Right ventricle myocardium superior (tissue), 1 donor: Measurements from ENCODE around the gene TRIM52. TPM values are rescaled to one million over a fixed set of nuclear protein-coding genes. Genes with fewer than 3 reads are reported as not detected.

Experiments
- ATAC-seq: fragments of 200-7000 bp; cut with Tn5 transposase; one replicate; pipeline ENCODE4 v1.9.1; 2020; ENCODE audit warnings: mild to moderate bottlenecking; ENCODE audit not compliant: poor library complexity
- DNase-seq: peaks from one replicate; pipeline ENCODE4 v3.0.0-alpha.2; 2020
- intact Hi-C: fragments of 100-400 bp; cut with DNase I; formaldehyde crosslinking; loops from one replicate; pipeline ENCODE4 v1.11.2; 2022
- total RNA-seq: library from RNA; stranded (reverse); fragmentation: NEBNext Ultra II Directional; extraction: Animal tissue kit (Norgen Biotek cat#: 25700); gene quantifications from one replicate; pipeline ENCODE4 v1.2.1, GENCODE V29; 2021
- donor health status: DM: no; HTN: yes; CAD: no; lungs with severe emphysema.

The TRIM52 gene
- total RNA-seq, 1 donor from 2014 or later, result 9.3 TPM

DNA sequence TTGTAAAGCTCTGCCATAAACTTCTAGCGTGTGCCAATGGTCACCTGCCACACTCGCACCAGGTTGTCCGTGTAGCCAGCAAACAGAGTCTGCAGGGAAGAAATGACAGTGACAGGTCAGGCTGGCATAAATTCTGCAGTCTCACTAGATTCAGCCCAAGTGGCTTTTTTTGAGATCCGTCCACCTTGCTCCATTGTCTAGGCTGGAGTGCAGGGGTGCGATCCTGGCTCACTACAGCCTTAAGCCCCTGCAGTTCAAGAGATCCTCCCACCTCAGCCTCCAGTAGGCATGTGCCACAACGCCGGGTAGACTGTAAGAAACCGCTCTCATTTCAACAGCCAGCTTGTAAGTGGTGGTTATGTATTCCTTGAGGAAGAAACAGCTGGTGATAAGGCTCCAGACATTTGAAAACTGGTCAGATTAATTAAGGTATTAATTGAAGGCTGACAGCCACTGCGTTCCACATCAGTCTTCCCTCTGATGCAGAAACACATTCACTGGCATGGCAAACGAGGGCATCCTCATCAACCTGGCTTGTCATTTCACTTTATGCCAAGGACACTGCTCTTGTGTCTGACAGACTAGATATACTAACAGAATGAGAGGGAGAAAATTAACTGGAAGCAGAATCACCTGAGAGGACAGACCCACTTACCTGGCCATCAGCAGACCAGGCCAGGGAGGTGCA lies 23.8 kb downstream of the TRIM52 start:
- DNase-seq, result no peak
- no peak for ATAC-seq
- intact Hi-C loops, result no loop called here

DNA sequence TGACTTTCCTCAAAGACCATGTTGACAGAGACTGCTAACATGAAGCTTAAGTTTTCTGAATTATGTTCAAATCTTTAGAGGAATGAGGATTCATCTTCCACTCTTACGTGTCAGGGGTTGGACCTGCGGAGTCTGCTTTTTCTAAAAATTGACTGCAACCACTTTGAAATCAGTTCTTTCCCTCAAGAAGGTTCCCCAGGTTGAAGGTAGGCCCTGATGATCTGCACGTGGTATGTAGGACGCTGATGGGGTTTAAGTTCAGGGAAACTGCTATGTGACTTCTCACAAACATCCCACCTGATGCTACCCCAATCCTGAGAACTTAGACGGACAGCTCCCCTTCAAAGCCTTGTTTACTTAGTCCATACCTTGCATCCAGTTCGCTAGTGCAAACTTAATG lies 24.5 kb downstream of the TRIM52 start:
- ATAC-seq (no peak), DNase-seq (no peak)
- intact Hi-C loops, result no loop called here

DNA sequence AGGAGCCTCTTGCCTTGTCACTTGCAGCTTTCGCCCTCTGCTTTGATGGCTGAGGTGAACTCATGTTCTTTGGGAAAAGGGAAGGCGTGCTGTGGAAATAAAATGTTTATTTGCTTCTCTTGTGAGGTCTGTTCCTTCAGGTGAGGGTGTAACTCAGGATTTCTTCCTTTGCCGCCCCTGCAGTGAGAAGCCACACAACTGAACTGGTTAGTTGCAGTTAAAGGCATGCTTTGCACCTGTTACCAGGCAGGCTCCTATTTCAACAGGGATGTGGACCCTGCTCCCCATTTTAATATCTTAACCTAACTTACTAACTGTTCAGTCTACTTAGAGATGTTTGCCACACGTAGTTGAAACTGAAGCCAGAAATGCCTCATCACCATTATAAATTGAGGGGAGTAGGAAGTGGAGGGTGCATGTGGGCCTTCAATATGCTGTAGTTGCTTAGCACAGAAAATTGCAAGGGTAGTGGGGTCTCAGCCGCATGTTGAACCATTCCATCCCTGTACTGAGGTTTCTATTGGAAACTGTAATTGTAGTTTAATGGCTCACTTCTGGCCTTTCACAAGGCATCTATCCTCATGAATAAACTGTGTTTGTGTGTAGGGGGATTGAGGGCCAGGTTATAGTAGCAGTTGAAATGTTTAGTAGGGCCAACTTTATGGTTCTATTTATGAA lies 25.1 kb downstream of the TRIM52 start:
- ATAC-seq (no peak), DNase-seq (no peak)
- intact Hi-C loops, result no loop called here

DNA sequence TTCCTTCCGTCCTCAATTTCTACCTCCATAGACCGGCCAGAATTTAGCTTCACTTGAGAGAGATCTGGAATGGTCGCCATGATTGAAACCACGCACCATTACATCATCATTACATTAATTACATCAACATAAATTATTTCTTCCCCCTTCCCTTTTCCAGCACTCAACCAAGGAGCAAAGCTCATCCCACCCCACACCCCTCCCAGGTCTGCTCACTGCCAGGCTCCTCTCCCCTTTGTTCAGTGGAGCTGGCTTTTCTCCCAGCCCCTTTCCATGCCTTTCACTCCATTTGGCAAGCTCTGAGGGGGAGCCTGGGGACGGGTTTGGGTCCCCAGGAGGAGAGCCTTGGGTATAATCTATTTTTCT lies 25.6 kb downstream of the TRIM52 start:
- no peak for ATAC-seq

DNA sequence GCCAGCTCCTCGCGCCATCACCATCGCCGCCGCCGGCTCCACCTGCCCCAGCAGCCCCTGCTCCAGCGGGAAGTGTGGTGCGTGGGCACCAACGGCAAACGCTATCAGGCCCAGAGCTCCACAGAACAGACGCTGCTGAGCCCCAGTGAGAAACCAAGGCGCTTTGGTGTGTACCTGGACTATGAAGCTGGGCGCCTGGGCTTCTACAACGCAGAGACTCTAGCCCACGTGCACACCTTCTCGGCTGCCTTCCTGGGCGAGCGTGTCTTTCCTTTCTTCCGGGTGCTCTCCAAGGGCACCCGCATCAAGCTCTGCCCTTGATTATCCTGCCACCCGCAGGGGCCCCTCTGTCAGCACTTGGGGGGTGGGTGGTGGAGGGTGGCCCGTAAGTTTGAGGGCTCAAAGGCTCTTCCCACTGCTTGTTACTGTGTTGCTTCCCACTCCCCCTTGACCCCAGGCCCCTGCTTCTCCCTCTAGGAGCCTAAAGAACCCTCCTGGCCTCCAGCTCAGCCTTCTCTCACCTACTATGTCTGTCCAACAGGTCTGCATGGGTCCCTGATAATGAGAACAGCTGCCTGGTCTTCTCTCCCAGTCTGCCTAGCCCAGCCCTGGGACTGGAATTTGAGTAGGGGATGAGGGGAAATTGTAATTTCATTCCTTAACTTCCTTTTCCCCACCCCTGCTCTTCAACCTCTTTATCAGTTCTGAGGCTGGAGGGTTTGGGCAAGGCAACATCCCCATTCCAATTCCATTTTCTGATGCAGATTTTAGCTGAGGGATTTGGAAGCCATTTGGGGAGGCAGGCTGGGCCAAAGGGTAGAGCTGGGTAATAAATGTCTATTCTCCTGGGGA lies 26.3 kb downstream of the TRIM52 start:
- DNase-seq (no peak), ATAC-seq (no peak)
- intact Hi-C loops, result no loop called here

More for the DNA sequence above, 25.6 kb downstream of the TRIM52 start:
- DNase-seq, result no peak
- intact Hi-C loops, result no loop called here

DNA sequence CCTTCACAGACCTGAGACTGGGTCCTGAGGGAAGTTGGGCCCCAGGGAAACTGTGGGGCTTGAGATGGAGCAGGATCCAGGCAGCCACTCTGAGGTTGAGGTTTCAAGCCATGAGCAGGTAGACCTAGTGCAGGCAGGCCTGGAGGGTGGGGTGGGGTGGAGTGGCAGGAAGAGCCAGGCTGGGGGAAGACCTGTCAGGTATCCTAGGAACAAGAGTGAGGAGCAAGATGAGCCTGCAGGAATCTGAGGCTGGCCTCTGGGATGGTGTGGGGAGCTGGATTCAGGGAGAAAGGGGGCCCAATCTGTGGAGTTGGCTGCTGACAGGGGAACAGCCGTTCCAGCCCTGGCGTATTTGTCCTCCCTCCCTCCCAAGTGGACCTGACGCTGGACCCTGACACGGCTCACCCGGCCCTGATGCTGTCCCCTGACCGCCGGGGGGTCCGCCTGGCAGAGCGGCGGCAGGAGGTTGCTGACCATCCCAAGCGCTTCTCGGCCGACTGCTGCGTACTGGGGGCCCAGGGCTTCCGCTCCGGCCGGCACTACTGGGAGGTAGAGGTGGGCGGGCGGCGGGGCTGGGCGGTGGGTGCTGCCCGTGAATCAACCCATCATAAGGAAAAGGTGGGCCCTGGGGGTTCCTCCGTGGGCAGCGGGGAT lies 27.0 kb downstream of the TRIM52 start:
- ATAC-seq (no peak), DNase-seq (no peak)
- intact Hi-C loops, result no loop called here

DNA sequence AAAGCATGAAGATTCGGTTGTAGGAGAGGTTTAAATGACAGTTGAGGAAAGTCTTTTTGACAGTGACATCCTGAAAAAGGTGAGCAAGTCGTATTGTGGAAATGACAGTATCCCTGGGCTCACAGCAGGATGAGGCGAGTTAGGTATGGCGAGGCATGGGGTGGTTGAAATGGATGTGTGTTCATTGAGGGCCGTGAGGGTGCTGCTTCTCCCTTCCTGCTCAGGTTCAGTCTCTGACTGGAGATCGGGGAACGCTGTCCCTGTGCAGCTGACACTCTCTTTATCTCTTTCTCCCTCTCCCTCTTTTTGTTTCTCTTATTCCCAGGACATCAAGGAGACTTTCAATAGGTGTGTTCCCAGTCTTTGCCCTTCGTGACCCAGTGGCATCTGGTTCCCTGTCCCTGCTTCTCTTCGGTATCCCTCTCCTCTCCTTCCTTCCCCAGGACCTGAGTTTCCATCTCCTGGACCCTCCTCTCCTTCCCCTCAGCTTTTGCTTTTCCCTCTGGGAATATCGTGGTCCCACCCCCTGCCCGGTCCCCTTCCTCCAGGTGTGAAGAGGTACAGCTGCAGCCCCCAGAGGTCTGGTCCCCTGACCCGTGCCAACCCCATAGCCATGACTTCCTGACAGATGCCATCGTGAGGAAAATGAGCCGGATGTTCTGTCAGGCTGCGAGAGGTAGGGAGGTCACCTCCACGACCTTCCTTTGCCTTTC lies 27.7 kb downstream of the TRIM52 start:
- ATAC-seq, result no peak
- no peak for DNase-seq
- intact Hi-C loops, result no loop called here

DNA sequence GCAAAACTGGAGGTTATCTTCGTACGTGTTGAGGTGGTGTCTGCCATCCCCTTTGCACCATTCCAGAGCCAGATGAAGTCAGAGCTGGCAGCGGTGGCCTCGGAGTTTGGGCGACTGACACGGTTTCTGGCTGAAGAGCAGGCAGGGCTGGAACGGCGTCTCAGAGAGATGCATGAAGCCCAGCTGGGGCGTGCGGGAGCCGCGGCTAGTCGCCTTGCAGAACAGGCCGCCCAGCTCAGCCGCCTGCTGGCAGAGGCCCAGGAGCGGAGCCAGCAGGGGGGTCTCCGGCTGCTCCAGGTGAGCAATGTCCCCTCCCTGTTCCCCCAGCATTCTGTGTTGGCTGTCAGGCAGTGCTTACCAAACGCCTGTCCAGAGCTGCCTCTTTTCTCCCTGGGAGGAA lies 28.4 kb downstream of the TRIM52 start:
- intact Hi-C loops, result no loop called here
- no peak for DNase-seq
- no peak for ATAC-seq

DNA sequence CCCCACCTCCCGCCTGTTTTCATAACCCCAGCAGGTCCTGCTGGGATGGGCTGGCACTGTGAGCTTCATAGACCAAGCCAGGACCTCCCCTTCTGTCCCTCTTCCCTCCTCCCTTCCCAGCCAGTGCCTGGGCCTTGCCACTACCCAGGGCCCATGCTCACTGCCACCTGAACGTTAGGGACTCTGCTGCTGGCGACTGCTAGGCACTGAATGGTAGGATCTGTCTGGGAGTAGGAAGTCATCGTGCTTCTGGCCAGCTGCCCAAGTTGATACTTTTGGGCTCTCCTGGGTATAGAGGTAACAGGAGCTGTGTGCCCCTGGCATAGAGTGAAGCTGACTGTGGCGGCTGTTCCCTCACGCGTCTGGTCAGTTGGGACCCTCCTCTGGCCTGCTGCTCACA lies 29.5 kb downstream of the TRIM52 start:
- intact Hi-C loops, result no loop called here
- DNase-seq (no peak), ATAC-seq (no peak)

DNA sequence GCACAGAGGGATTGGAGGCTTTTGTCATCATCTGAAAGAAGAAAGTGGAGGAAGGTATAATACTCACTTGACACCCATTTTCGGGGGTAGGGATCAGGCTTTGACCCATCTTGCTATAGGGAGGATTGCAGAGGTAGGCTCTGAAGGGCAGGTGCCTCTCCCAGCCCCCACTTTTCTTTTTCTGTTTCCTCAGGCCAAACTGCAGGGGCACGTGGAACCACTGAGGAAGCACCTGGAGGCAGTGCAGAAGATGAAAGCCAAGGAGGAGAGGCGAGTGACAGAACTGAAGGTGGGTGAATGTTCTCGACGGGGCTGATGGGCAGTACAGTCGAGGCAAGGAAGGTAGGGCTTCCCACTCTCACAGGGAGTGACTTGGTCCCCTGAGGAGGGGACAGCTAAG lies 30.4 kb downstream of the TRIM52 start:
- ATAC-seq (no peak), DNase-seq (no peak)
- intact Hi-C loops, result no loop called here

DNA sequence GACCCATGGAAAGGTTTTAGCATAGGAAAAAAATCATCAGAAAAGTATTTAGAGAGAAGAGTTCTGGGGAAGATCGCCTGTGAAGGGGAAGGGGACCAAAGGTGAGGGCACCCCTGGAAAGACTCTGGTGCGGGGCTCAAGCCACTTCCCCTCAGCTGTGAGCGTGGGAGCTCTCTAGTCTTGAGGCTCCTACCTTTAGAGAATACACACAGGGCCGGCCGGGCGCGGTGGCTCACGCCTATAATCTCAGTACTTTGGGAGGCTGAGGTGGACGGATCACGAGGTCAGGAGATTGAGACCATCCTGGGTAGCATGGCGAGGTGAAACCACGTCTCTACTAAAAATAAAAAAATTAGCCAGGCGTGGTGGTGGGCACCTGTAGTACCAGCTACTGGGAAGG lies 30.9 kb downstream of the TRIM52 start:
- intact Hi-C loops, result no loop called here
- DNase-seq (no peak), ATAC-seq (no peak)

DNA sequence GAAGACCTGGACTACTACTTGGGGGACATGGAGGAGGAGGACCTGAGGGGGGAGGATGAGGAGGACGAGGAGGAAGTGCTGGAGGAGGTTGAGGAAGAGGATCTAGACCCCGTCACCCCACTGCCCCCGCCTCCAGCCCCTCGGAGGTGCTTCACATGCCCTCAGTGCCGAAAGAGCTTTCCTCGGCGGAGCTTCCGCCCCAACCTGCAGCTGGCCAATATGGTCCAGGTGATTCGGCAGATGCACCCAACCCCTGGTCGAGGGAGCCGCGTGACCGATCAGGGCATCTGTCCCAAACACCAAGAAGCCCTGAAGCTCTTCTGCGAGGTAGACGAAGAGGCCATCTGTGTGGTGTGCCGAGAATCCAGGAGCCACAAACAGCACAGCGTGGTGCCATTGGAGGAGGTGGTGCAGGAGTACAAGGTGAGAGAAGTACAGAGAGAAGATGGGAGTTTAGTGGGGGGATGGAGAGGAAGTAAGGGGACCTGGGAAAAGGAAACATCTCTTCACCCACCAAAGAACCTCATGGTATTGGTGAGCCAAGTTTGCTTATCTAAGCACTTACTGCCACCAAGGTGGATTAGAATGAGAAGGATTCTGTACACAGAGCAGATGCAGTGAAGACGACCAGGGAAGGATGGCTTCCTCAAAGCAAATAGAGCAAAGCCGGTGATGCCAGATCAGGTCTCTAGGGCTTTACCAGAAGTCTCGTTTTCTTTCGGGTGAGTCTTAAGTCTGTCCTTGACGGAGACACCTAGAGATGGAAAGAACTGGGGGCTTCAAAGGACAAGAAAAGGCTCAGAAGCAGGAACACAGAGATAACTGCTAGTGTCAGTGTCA lies 36.3 kb downstream of the TRIM52 start:
- ATAC-seq, result no peak
- DNase-seq, result peak; percentile 48
- intact Hi-C loops, result loop anchor here (2.0 to 5.0 kb wide), 2 partner anchors 18 to 37 kb away; partner anchors contain the start of gene RACK1

DNA sequence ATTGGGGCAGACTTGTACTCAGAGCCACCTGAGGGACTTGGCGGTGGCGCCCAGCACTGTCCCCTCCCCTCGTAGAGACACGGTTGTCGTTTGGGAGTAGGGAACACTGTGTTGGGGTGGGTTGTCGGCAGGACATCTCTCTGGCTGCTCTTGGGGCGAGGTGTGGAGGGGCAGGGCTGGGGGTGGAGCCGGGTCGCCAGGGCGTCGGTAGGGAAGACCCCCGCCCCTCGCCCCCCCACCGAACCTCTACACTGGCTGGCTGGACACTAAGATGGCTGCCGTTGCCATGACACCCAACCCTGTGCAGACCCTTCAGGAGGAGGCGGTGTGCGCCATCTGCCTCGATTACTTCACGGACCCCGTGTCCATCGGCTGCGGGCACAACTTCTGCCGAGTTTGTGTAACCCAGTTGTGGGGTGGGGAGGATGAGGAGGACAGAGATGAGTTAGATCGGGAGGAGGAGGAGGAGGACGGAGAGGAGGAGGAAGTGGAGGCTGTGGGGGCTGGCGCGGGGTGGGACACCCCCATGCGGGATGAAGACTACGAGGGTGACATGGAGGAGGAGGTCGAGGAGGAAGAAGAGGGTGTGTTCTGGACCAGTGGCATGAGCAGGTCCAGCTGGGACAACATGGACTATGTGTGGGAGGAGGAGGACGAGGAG lies 37.1 kb downstream of the TRIM52 start:
- ATAC-seq (peak; percentile 2), DNase-seq (peak; percentile 71)
- intact Hi-C loops, result loop anchor here (2.0 to 5.0 kb wide), 3 partner anchors 17 to 37 kb away; partner anchors contain the start of gene RACK1

DNA sequence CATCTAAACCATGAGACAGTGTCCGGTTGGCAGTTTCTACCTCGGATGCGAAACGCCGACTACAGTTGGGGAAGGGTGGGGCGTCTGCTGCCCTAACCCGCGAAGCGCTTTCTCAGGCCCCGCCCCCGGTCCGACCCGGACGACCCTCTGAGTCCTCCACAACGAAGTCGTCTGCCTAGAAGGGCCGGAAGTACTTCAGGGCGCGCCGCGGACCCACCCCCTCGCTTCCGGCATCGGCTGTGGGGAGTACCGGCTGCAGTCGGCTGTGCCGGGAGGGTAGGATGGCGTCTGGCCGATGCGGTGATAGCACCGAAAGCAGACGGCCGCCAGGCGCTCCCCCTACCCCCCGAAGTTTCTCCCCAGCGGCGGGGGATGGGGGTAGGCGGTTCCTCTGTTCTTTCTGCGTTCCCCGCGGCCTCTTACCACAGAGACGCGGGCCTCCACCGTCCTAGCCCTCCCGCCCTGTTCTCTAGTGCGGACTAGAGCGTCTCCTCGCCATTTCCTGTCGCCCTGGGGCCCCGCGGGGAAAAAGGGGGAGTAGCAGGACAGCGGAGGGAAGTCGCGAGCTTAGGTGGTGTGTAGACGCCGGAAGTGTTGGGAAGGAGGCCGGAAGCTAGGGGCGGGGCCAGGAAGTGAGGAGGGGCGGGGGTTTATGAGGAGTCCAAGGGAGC lies 37.8 kb downstream of the TRIM52 start, which contains the start of gene TRIM41:
TRIM41 (plus strand) TSS at position 224 of the 671 bp plus-strand sequence. CDS start 719 bp downstream, outside the sequence.
- intact Hi-C loops, result loop anchor here (2.0 to 5.0 kb wide), 2 partner anchors 16 to 36 kb away; no protein-coding TSS in a partner anchor
- ATAC-seq, result peak; percentile 89
- peak; percentile 100 for DNase-seq

DNA sequence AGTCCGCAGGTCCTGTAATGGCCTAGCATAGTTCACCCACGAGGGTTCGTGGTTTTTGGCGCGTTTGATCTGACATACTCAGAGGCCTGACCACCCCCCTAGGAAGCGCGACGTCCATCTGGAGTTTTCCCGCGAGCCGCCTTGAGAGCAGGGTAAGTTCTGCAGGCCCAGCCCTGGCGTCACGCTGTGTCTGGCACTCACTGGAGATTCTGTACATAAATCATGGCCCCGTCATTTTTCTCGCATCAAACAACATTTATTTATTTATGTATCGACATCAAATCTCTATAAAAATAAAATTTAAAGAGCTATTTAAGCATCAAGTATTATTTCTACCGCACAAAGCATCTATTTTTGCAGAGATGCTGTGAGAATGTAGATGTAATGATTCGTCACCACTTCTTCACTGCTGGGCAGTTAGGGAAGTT lies 38.3 kb downstream of the TRIM52 start:
- peak; percentile 3 for ATAC-seq
- intact Hi-C loops, result loop anchor here (2.0 to 5.0 kb wide), 2 partner anchors 16 to 35 kb away; no protein-coding TSS in a partner anchor
- DNase-seq, result no peak
